Activated naive CD4-positive, alpha-beta T cell treated with Interleukin-2 at 50 U/mL for 16 hours (primary cell): ENCODE results near the gene COPS8.

Experiments
- DNase-seq: peaks from one replicate; pipeline ENCODE4 v3.0.0-alpha.2; 2020

COPS8 gene

GRCh38 chr2:237134321-237135230 is 48.9 kb downstream of the COPS8 start:
- DNase-seq: no peak

- no peak for DNase-seq
These were observed 51.1 kb downstream of the COPS8 start for GRCh38 chr2:237136824-237137223.

- DNase-seq: no peak
These were observed 52.1 kb downstream of the COPS8 start for GRCh38 chr2:237137626-237138323.

GRCh38 chr2:237139123-237139675 is 53.5 kb downstream of the COPS8 start:
- DNase-seq: no peak

GRCh38 chr2:237140689-237141285 is 55.1 kb downstream of the COPS8 start:
- DNase-seq: no peak

GRCh38 chr2:237141571-237142051 is 55.9 kb downstream of the COPS8 start:
- no peak for DNase-seq

GRCh38 chr2:237143118-237143517 is 57.4 kb downstream of the COPS8 start:
- DNase-seq: no peak

GRCh38 chr2:237143676-237144440 is 58.2 kb downstream of the COPS8 start:
- DNase-seq: no peak

GRCh38 chr2:237144516-237144915 is 58.8 kb downstream of the COPS8 start:
- no peak for DNase-seq

- no peak for DNase-seq
These were observed 61.6 kb downstream of the COPS8 start for GRCh38 chr2:237147317-237147716.

GRCh38 chr2:237148624-237149023 is 62.9 kb downstream of the COPS8 start:
- DNase-seq: no peak

GRCh38 chr2:237149425-237149824 is 63.7 kb downstream of the COPS8 start:
- peak; percentile 26 for DNase-seq
